Measurements from ENCODE around the gene IGF1R.

Gene IGF1R

GRCh38 chr15:98888820-98889479, 240.6 kb downstream of the IGF1R start:
- DNase-seq (ENCODE audit: low read depth): no peak

GRCh38 chr15:98889930-98890695, 241.8 kb downstream of the IGF1R start:
- DNase-seq (ENCODE audit: low read depth): peak; percentile 47

GRCh38 chr15:98891301-98891700, 243.0 kb downstream of the IGF1R start:
- DNase-seq (ENCODE audit: low read depth): no peak

GRCh38 chr15:98893401-98893800, 245.1 kb downstream of the IGF1R start:
- DNase-seq (ENCODE audit: low read depth): no peak

- no peak for DNase-seq (ENCODE audit: low read depth)
Measured at GRCh38 chr15:98894312-98894711, 246.0 kb downstream of the IGF1R start.

- DNase-seq (ENCODE audit: low read depth): no peak
Measured at GRCh38 chr15:98896002-98896721, 247.8 kb downstream of the IGF1R start.

GRCh38 chr15:98896802-98897732, 248.7 kb downstream of the IGF1R start:
- DNase-seq (ENCODE audit: low read depth): peak; percentile 98

GRCh38 chr15:98898122-98898521, 249.8 kb downstream of the IGF1R start:
- DNase-seq (ENCODE audit: low read depth): no peak

- DNase-seq (ENCODE audit: low read depth): no peak
Measured at GRCh38 chr15:98899272-98900021, 251.1 kb downstream of the IGF1R start.

- DNase-seq (ENCODE audit: low read depth): no peak
Measured at GRCh38 chr15:98900356-98900755, 252.0 kb downstream of the IGF1R start.

GRCh38 chr15:98901434-98902072, 253.2 kb downstream of the IGF1R start:
- DNase-seq (ENCODE audit: low read depth): no peak

- no peak for DNase-seq (ENCODE audit: low read depth)
Measured at GRCh38 chr15:98902931-98903330, 254.6 kb downstream of the IGF1R start.

GRCh38 chr15:98903377-98904018, 255.2 kb downstream of the IGF1R start:
- DNase-seq (ENCODE audit: low read depth): no peak

- DNase-seq (ENCODE audit: low read depth): no peak
Measured at GRCh38 chr15:98904544-98904943, 256.2 kb downstream of the IGF1R start.

GRCh38 chr15:98905963-98906711, 257.8 kb downstream of the IGF1R start:
- no peak for DNase-seq (ENCODE audit: low read depth)

- DNase-seq (ENCODE audit: low read depth): no peak
Measured at GRCh38 chr15:98906712-98907083, 258.4 kb downstream of the IGF1R start.

GRCh38 chr15:98907927-98908471, 259.7 kb downstream of the IGF1R start:
- no peak for DNase-seq (ENCODE audit: low read depth)

- DNase-seq (ENCODE audit: low read depth): no peak
Measured at GRCh38 chr15:98909968-98910885, 261.9 kb downstream of the IGF1R start.
